PFSK-1 (cell line): ENCODE measurements around the gene TNFRSF21.

Experiments
- FOXP2 ChIP-seq: optimal IDR thresholded peaks from 2 replicates; pipeline ENCODE3; 2011; ENCODE audit warnings: borderline replicate concordance, control low read depth, inconsistent platforms; ENCODE audit not compliant: insufficient read depth; ENCODE audit errors: extremely low read length, extremely low read depth
- POLR2AphosphoS5 ChIP-seq: IDR thresholded peaks from 2 replicates; pipeline ENCODE4 v1.6.1; 2012; ENCODE audit warnings: low read depth, mild to moderate bottlenecking, control low read depth, low read length, moderate library complexity
- REST ChIP-seq, 2 experiments: IDR thresholded peaks; 2 replicates each; pipeline versions ENCODE4 v1.6.1 to v1.8.0; 2011 to 2012; ENCODE audit warnings: low read depth in 2 of 2, low read length in 2 of 2, control low read depth in 1 of 2, inconsistent platforms in 1 of 2, mild to moderate bottlenecking in 1 of 2, moderate library complexity in 1 of 2; ENCODE audit not compliant: insufficient read depth in 1 of 2
- SIN3A ChIP-seq: IDR thresholded peaks from 2 replicates; pipeline ENCODE4 v1.6.1; 2012; ENCODE audit warnings: mild to moderate bottlenecking, low read length, moderate library complexity, borderline replicate concordance; ENCODE audit not compliant: insufficient read depth
- TAF1 ChIP-seq: IDR thresholded peaks from 2 replicates; pipeline ENCODE4 v1.6.1; 2012; ENCODE audit warnings: low read length, control low read depth, borderline replicate concordance; ENCODE audit not compliant: insufficient read depth

Gene TNFRSF21

GRCh38 chr6:47303342-47303741 lies 6.4 kb downstream of the TNFRSF21 start:
- TF ChIP-seq SIN3A = no peak
- TF ChIP-seq FOXP2 = no peak
- TF ChIP-seq POLR2AphosphoS5 = no peak
- TF ChIP-seq TAF1 = no peak
- TF ChIP-seq REST (IDR thresholded peaks at IDR 0.05; ENCODE audit: insufficient read depth in 1 of 2, low read depth in 2 of 2, low read length in 2 of 2) = no peak

- no peak for TF ChIP-seq REST (IDR thresholded peaks at IDR 0.05; ENCODE audit: insufficient read depth in 1 of 2, low read depth in 2 of 2, low read length in 2 of 2)
- no peak for TF ChIP-seq FOXP2
- TF ChIP-seq SIN3A = no peak
These were observed 7.7 kb downstream of the TNFRSF21 start for GRCh38 chr6:47302043-47302442.

- no peak for TF ChIP-seq SIN3A
- no peak for TF ChIP-seq REST (IDR thresholded peaks at IDR 0.05; ENCODE audit: insufficient read depth in 1 of 2, low read depth in 2 of 2, low read length in 2 of 2)
- TF ChIP-seq POLR2AphosphoS5 = no peak
- no peak for TF ChIP-seq TAF1
- TF ChIP-seq FOXP2 = no peak
These were observed 8.3 kb downstream of the TNFRSF21 start for GRCh38 chr6:47301441-47301840.

GRCh38 chr6:47300417-47300816 lies 9.3 kb downstream of the TNFRSF21 start:
- TF ChIP-seq TAF1 (no peak), SIN3A (no peak), REST (IDR thresholded peaks at IDR 0.05; ENCODE audit: insufficient read depth in 1 of 2, low read depth in 2 of 2, low read length in 2 of 2) (no peak), POLR2AphosphoS5 (no peak), FOXP2 (no peak)

GRCh38 chr6:47299965-47300364 lies 9.7 kb downstream of the TNFRSF21 start:
- TF ChIP-seq REST (IDR thresholded peaks at IDR 0.05; ENCODE audit: insufficient read depth in 1 of 2, low read depth in 2 of 2, low read length in 2 of 2) = no peak
- TF ChIP-seq FOXP2 = no peak
- no peak for TF ChIP-seq POLR2AphosphoS5
- no peak for TF ChIP-seq SIN3A
